ENCODE results near the gene MECR.

Gene MECR

GRCh38 chr1:29197993-29198392 lies 32.7 kb downstream of the MECR start:
- DNase-seq (ENCODE audit: low read depth): no peak
- TF ChIP-seq CTCF (IDR thresholded peaks at IDR 0.05; ENCODE audit: insufficient read depth, low read depth, low read length, missing control alignments): no peak
- no peak overlapping the region for H3K4me3 ChIP-seq (ENCODE audit: low read length)

GRCh38 chr1:29197590-29197924 lies 33.2 kb downstream of the MECR start:
- no peak overlapping the region for H3K4me3 ChIP-seq (ENCODE audit: low read length)
- DNase-seq (ENCODE audit: low read depth): peak; percentile 78
- TF ChIP-seq CTCF (IDR thresholded peaks at IDR 0.05; ENCODE audit: insufficient read depth, low read depth, low read length, missing control alignments): peak; percentile 66

GRCh38 chr1:29196863-29197589 lies 33.7 kb downstream of the MECR start:
- DNase-seq (ENCODE audit: low read depth): peak; percentile 66
- H3K4me3 ChIP-seq (ENCODE audit: low read length): no peak overlapping the region
- TF ChIP-seq CTCF (IDR thresholded peaks at IDR 0.05; ENCODE audit: insufficient read depth, low read depth, low read length, missing control alignments): no peak

GRCh38 chr1:29195881-29196291 lies 34.8 kb downstream of the MECR start:
- no peak for DNase-seq (ENCODE audit: low read depth)
- no peak for TF ChIP-seq CTCF (IDR thresholded peaks at IDR 0.05; ENCODE audit: insufficient read depth, low read depth, low read length, missing control alignments)
- H3K4me3 ChIP-seq (ENCODE audit: low read length): no peak overlapping the region

GRCh38 chr1:29193879-29194455 lies 36.8 kb downstream of the MECR start:
- no peak for TF ChIP-seq CTCF (IDR thresholded peaks at IDR 0.05; ENCODE audit: insufficient read depth, low read depth, low read length, missing control alignments)
- no peak overlapping the region for H3K4me3 ChIP-seq (ENCODE audit: low read length)
- DNase-seq (ENCODE audit: low read depth): no peak

- H3K4me3 ChIP-seq (ENCODE audit: low read length): no peak overlapping the region
- no peak for DNase-seq (ENCODE audit: low read depth)
- TF ChIP-seq CTCF (IDR thresholded peaks at IDR 0.05; ENCODE audit: insufficient read depth, low read depth, low read length, missing control alignments): no peak
These were observed 40.0 kb downstream of the MECR start for GRCh38 chr1:29190718-29191117.

- DNase-seq (ENCODE audit: low read depth): no peak
- no peak overlapping the region for H3K4me3 ChIP-seq (ENCODE audit: low read length)
- TF ChIP-seq CTCF (IDR thresholded peaks at IDR 0.05; ENCODE audit: insufficient read depth, low read depth, low read length, missing control alignments): no peak
These were observed 44.0 kb downstream of the MECR start for GRCh38 chr1:29186707-29187106.
